Endodermal cell (in vitro differentiated cells): Measurements from ENCODE around the gene GPC6. TPM values are rescaled to one million over a fixed set of nuclear protein-coding genes. Genes with fewer than 3 reads are reported as not detected.

Experiments
- DNase-seq: peaks from one replicate; pipeline ENCODE4 v3.0.0-alpha.2; 2017
- H3K27ac ChIP-seq: 2 replicates; pipeline ENCODE4 v1.5.1; 2013; ENCODE audit warnings: mild to moderate bottlenecking, low read depth, low read length, moderate library complexity
- H3K27me3 ChIP-seq: 2 replicates; pipeline ENCODE4 v1.6.1; 2013; ENCODE audit warnings: mild to moderate bottlenecking, low read length, moderate library complexity; ENCODE audit not compliant: insufficient read depth, control insufficient read depth, poor library complexity, severe bottlenecking
- H3K36me3 ChIP-seq: 2 replicates; pipeline ENCODE4 v1.7.0; 2013; ENCODE audit warnings: mild to moderate bottlenecking, low read length, moderate library complexity; ENCODE audit not compliant: control insufficient read depth, insufficient read depth
- H3K4me1 ChIP-seq: one replicate; pipeline ENCODE4 v1.7.0; 2013; ENCODE audit warnings: low read length; ENCODE audit not compliant: control insufficient read depth, insufficient read depth
- H3K4me3 ChIP-seq: 2 replicates; pipeline ENCODE4 v1.5.1; 2013; ENCODE audit warnings: mild to moderate bottlenecking, low read length, moderate library complexity
- H3K9ac ChIP-seq: 2 replicates; pipeline ENCODE4 v1.6.1; 2013; ENCODE audit warnings: mild to moderate bottlenecking, low read length, moderate library complexity; ENCODE audit not compliant: poor library complexity, severe bottlenecking; ENCODE audit errors: extremely low read depth
- H3K9me3 ChIP-seq: 2 replicates; pipeline ENCODE4 v1.6.1; 2013; ENCODE audit warnings: mild to moderate bottlenecking, low read length, moderate library complexity; ENCODE audit not compliant: control insufficient read depth
- H3K27ac Mint-ChIP-seq: 2 replicates; pipeline ENCODE4 v1.8.0; 2020; ENCODE audit warnings: mixed read lengths
- H3K27me3 Mint-ChIP-seq: 2 replicates; pipeline ENCODE4 v1.8.0; 2021; ENCODE audit warnings: mild to moderate bottlenecking, mixed read lengths; ENCODE audit not compliant: insufficient read depth
- H3K36me3 Mint-ChIP-seq: 2 replicates; pipeline ENCODE4 v1.8.0; 2020; ENCODE audit warnings: low read depth, mixed read lengths
- H3K4me1 Mint-ChIP-seq: 2 replicates; pipeline ENCODE4 v1.8.0; 2020; ENCODE audit warnings: mixed read lengths
- H3K4me3 Mint-ChIP-seq: 2 replicates; pipeline ENCODE4 v1.8.0; 2020; ENCODE audit warnings: mild to moderate bottlenecking, moderate library complexity, mixed read lengths
- H3K9me3 Mint-ChIP-seq: 2 replicates; pipeline ENCODE4 v1.8.0; 2020; ENCODE audit warnings: mild to moderate bottlenecking, mixed read lengths
- CTCF ChIP-seq: fragments of 200-600 bp; sonication (generic); conservative IDR thresholded peaks from 2 replicates; pipeline ENCODE4 v1.5.0; 2021; ENCODE audit warnings: antibody characterized with exemption, mild to moderate bottlenecking
- WGBS, 2 experiments: methylation state at CpG; one replicate each; pipeline versions ENCODE4 v1.1.5 to v1.1.7; 2013; ENCODE audit warnings: missing lambda C conversion rate in 2 of 2, mixed read lengths in 1 of 2; ENCODE audit not compliant: insufficient coverage in 1 of 2, insufficient read length in 1 of 2; 5-methylcytosine and 5-hydroxymethylcytosine counted together
- total RNA-seq, 2 donors: library from RNA; stranded (reverse); fragmentation: NEBNext Ultra II Directional in 1 of 2; extraction: Animal tissue kit (Norgen Biotek cat#: 25700) in 1 of 2; gene quantifications; 2 replicates in 1 of 2; 3 replicates in 1 of 2; pipeline ENCODE4 v1.2.1, GENCODE V29; 2021

The GPC6 gene
- total RNA-seq, 2 donors from 2014 or later: 69.6 to 80.4 TPM

GRCh38 chr13:93872786-93873347 lies 646.3 kb downstream of the GPC6 start:
- no peaks in the 10 kb centered on the region for H3K36me3 ChIP-seq
- Mint-ChIP-seq H3K27ac (no peak overlapping the region), H3K4me3 (no peak overlapping the region), H3K9me3 (peaks cover 4% of the 10 kb centered on the region), H3K4me1 (peaks cover 9% of the 10 kb centered on the region), H3K36me3 (peaks cover 7% of the 10 kb centered on the region), H3K27me3 (no peaks in the 10 kb centered on the region)
- TF ChIP-seq CTCF: no peak
- no peaks in the 10 kb centered on the region for H3K4me1 ChIP-seq
- H3K27ac ChIP-seq: no peak overlapping the region
- 75% methylated on average over 1 of the region's 2 CpGs; no CpG with 5 or more reads in 1 of the 2 experiments for WGBS, 2 experiments
- H3K9ac ChIP-seq: no peak overlapping the region
- no peaks in the 10 kb centered on the region for H3K27me3 ChIP-seq
- H3K4me3 ChIP-seq: no peak overlapping the region
- H3K9me3 ChIP-seq: peaks cover 2% of the 10 kb centered on the region
- no peak for DNase-seq

- Mint-ChIP-seq H3K4me3 (no peak overlapping the region), H3K36me3 (peaks cover 13% of the 10 kb centered on the region), H3K9me3 (peaks cover 16% of the 10 kb centered on the region), H3K4me1 (peaks cover 10% of the 10 kb centered on the region), H3K27ac (no peak overlapping the region), H3K27me3 (no peaks in the 10 kb centered on the region)
- H3K4me3 ChIP-seq: no peak overlapping the region
- DNase-seq: no peak
- 100% methylated on average over 1 of the region's 1 CpG; no CpG with 5 or more reads in 1 of the 2 experiments for WGBS, 2 experiments
- H3K36me3 ChIP-seq: no peaks in the 10 kb centered on the region
- no peak overlapping the region for H3K9ac ChIP-seq
- H3K4me1 ChIP-seq: no peaks in the 10 kb centered on the region
- no peak overlapping the region for H3K27ac ChIP-seq
- no peaks in the 10 kb centered on the region for H3K27me3 ChIP-seq
- no peak for TF ChIP-seq CTCF
- H3K9me3 ChIP-seq: peaks cover 16% of the 10 kb centered on the region
Measured at GRCh38 chr13:93875547-93875946, 648.9 kb downstream of the GPC6 start.

GRCh38 chr13:93876236-93876635 lies 649.6 kb downstream of the GPC6 start:
- H3K4me3 ChIP-seq: no peak overlapping the region
- no peak overlapping the region for H3K9ac ChIP-seq
- H3K4me1 ChIP-seq: no peaks in the 10 kb centered on the region
- TF ChIP-seq CTCF: no peak
- Mint-ChIP-seq H3K36me3 (peaks cover 13% of the 10 kb centered on the region), H3K9me3 (peaks cover 16% of the 10 kb centered on the region), H3K27me3 (no peaks in the 10 kb centered on the region), H3K4me1 (peaks cover 10% of the 10 kb centered on the region), H3K4me3 (no peak overlapping the region), H3K27ac (no peak overlapping the region)
- WGBS, 2 experiments: 97% methylated on average over 2 of the region's 3 CpGs; no CpG with 5 or more reads in 1 of the 2 experiments
- peaks cover 16% of the 10 kb centered on the region for H3K9me3 ChIP-seq
- H3K27ac ChIP-seq: no peak overlapping the region
- H3K27me3 ChIP-seq: no peaks in the 10 kb centered on the region
- no peak for DNase-seq
- peaks cover 3% of the 10 kb centered on the region for H3K36me3 ChIP-seq
